ENCODE measurements around the gene GPD2.

GPD2 gene

GRCh38 chr2:156435396-156435717 lies 822 bp upstream of the GPD2 start (continued):
- no peak for TF ChIP-seq IKZF3 (tag by site-specific recombination; IDR thresholded peaks at IDR 0.05)
- no peak for TF ChIP-seq ZNF202 (tag by site-specific recombination; IDR thresholded peaks at IDR 0.05; ENCODE audit: borderline replicate concordance)
- TF ChIP-seq SCRT2 (tag by site-specific recombination; IDR thresholded peaks at IDR 0.05) = peak; percentile 86
- no peak for TF ChIP-seq ZBTB6 (tag by site-specific recombination; IDR thresholded peaks at IDR 0.05)
- TF ChIP-seq ZBTB20 (tag by site-specific recombination; IDR thresholded peaks at IDR 0.05) = peak; percentile 95
- TF ChIP-seq ZNF514 (tag by site-specific recombination; IDR thresholded peaks at IDR 0.05) = no peak
- TF ChIP-seq PRDM10 (tag by site-specific recombination; IDR thresholded peaks at IDR 0.05) = peak; percentile 64
- TF ChIP-seq ZNF239 (tag by site-specific recombination; IDR thresholded peaks at IDR 0.05) = no peak
- TF ChIP-seq KLF7 (tag by site-specific recombination; IDR thresholded peaks at IDR 0.05; ENCODE audit: borderline replicate concordance) = no peak
- no peak for TF ChIP-seq EGR2 (tag by site-specific recombination; IDR thresholded peaks at IDR 0.05; ENCODE audit: low read depth)
- TF ChIP-seq ZNF311 (tag by site-specific recombination; IDR thresholded peaks at IDR 0.05; ENCODE audit: borderline replicate concordance) = no peak
- TF ChIP-seq ZNF157 (tag by site-specific recombination; IDR thresholded peaks at IDR 0.05) = no peak
- TF ChIP-seq INSM2 (tag by site-specific recombination; IDR thresholded peaks at IDR 0.05) = no peak
- TF ChIP-seq ZNF266 (tag by site-specific recombination; IDR thresholded peaks at IDR 0.05; ENCODE audit: low read depth) = no peak
- TF ChIP-seq ATF2 (tag by site-specific recombination; IDR thresholded peaks at IDR 0.05; ENCODE audit: low read depth) = no peak

GRCh38 chr2:156436497-156437085 lies 412 bp downstream of the GPD2 start:
- POLR2A ChIA-PET = interaction anchor here (1.9 kb wide), 1 partner anchor 102 kb away, joined by 7 read pairs; no protein-coding TSS in a partner anchor
- Histone ChIP-seq H3K36me3 (ENCODE audit: control insufficient read depth in 2 of 2, insufficient read depth in 1 of 2, low read length in 2 of 2) (no peaks in the 10 kb centered on the region), H3K27ac (ENCODE audit: extremely low read depth, low read depth, low read length) (peak overlapping the region; percentile 96), H3K9me3 (ENCODE audit: control insufficient read depth, insufficient read depth, low read depth, low read length) (no peaks in the 10 kb centered on the region), H3K4me1 (ENCODE audit: control insufficient read depth, insufficient read depth, low read length) (no peaks in the 10 kb centered on the region), H3K4me3 (ENCODE audit: low read depth, low read length) (peak overlapping the region; percentile 68)
- CTCF ChIA-PET = interaction anchor here (0.9 to 1.1 kb wide), 2 partner anchors 102 to 150 kb away, joined by 3 to 7 read pairs; no protein-coding TSS in a partner anchor
- TF ChIP-seq KLF16 (tag by site-specific recombination; IDR thresholded peaks at IDR 0.05) (no peak), ZBTB44 (tag by site-specific recombination; IDR thresholded peaks at IDR 0.05) (no peak), ZXDB (tag by site-specific recombination; IDR thresholded peaks at IDR 0.05) (no peak), ZNF266 (tag by site-specific recombination; IDR thresholded peaks at IDR 0.05; ENCODE audit: low read depth) (no peak), REST (tag by site-specific recombination; IDR thresholded peaks at IDR 0.05) (no peak), ZNF121 (tag by site-specific recombination; IDR thresholded peaks at IDR 0.05) (no peak), KLF10 (tag by site-specific recombination; IDR thresholded peaks at IDR 0.05) (0 out of 2 replicates have a peak, but pooled peaks have one; percentile 10), ZNF19 (tag by site-specific recombination; IDR thresholded peaks at IDR 0.05; ENCODE audit: low read depth) (no peak), ZNF48 (tag by site-specific recombination; IDR thresholded peaks at IDR 0.05) (no peak), SP7 (tag by site-specific recombination; IDR thresholded peaks at IDR 0.05) (no peak)
